Neural progenitor cell (in vitro differentiated cells): ENCODE data around the gene USP10. TPM values are rescaled to one million over a fixed set of nuclear protein-coding genes. Genes with fewer than 3 reads are reported as not detected.
A peak's percentile ranks its signal among the peaks of the same experiment; 100 is the strongest.

Source experiments
- DNase-seq: peaks from one replicate; pipeline ENCODE4 v3.0.0-alpha.2; 2016; ENCODE audit warnings: low spot score
- H2AFZ ChIP-seq: fragments of 200-600 bp; sonication (generic); replicated peaks from 2 replicates; pipeline ENCODE4 v1.6.1; 2016; ENCODE audit warnings: antibody characterized with exemption
- H3F3A ChIP-seq: fragments of 200-600 bp; sonication (generic); 2 replicates; pipeline ENCODE4 v1.6.1; 2016; ENCODE audit warnings: antibody characterized with exemption, low read depth
- H3K27ac ChIP-seq: fragments of 200-600 bp; sonication (generic); 2 replicates; pipeline ENCODE4 v1.5.1; 2016; ENCODE audit warnings: mild to moderate bottlenecking
- H3K27me3 ChIP-seq: fragments of 200-600 bp; sonication (generic); 2 replicates; pipeline ENCODE4 v1.6.1; 2016; ENCODE audit warnings: mild to moderate bottlenecking, moderate library complexity
- H3K36me3 ChIP-seq: fragments of 200-600 bp; sonication (generic); 2 replicates; pipeline ENCODE4 v1.5.1; 2016
- H3K4me1 ChIP-seq: fragments of 200-600 bp; sonication (generic); 2 replicates; pipeline ENCODE4 v1.6.1; 2016; ENCODE audit warnings: mixed run types
- H3K4me2 ChIP-seq: fragments of 200-600 bp; sonication (generic); 2 replicates; pipeline ENCODE4 v1.6.1; 2016
- H3K4me3 ChIP-seq: fragments of 200-600 bp; sonication (generic); 2 replicates; pipeline ENCODE4 v1.5.1; 2016
- H3K79me2 ChIP-seq: fragments of 200-600 bp; sonication (generic); 2 replicates; pipeline ENCODE4 v1.6.1; 2016; ENCODE audit warnings: low read depth
- H3K9ac ChIP-seq: fragments of 200-600 bp; sonication (generic); 2 replicates; pipeline ENCODE4 v1.6.1; 2016
- H3K9me3 ChIP-seq: fragments of 200-600 bp; sonication (generic); 2 replicates; pipeline ENCODE4 v1.5.1; 2016; ENCODE audit warnings: low read depth
- H4K20me1 ChIP-seq: fragments of 200-600 bp; sonication (generic); 2 replicates; pipeline ENCODE4 v1.6.1; 2016; ENCODE audit warnings: low read depth
- H3K27ac Mint-ChIP-seq: 3 replicates; pipeline ENCODE4 v1.8.0; 2021; ENCODE audit warnings: mixed read lengths
- H3K27me3 Mint-ChIP-seq: 2 replicates; pipeline ENCODE4 v1.8.0; 2022; ENCODE audit warnings: low read depth, mild to moderate bottlenecking, inconsistent platforms, moderate library complexity, mixed read lengths; ENCODE audit not compliant: insufficient read depth
- H3K36me3 Mint-ChIP-seq: 3 replicates; pipeline ENCODE4 v1.8.0; 2021; ENCODE audit warnings: mixed read lengths
- H3K4me1 Mint-ChIP-seq: 3 replicates; pipeline ENCODE4 v1.8.0; 2021; ENCODE audit warnings: mixed read lengths
- H3K4me3 Mint-ChIP-seq: 3 replicates; pipeline ENCODE4 v1.8.0; 2021; ENCODE audit warnings: mild to moderate bottlenecking, moderate library complexity, mixed read lengths
- H3K9me3 Mint-ChIP-seq: 3 replicates; pipeline ENCODE4 v1.8.0; 2020; ENCODE audit warnings: mixed read lengths
- CTCF ChIP-seq: fragments of 200-600 bp; sonication (generic); IDR thresholded peaks from 2 replicates; pipeline ENCODE4 v1.5.1; 2017; ENCODE audit warnings: antibody characterized with exemption, mild to moderate bottlenecking
- EZH2 ChIP-seq: fragments of 200-600 bp; sonication (generic); IDR thresholded peaks from 2 replicates; pipeline ENCODE4 v1.6.1; 2017; ENCODE audit warnings: antibody characterized with exemption, mild to moderate bottlenecking, moderate library complexity
- EZH2phosphoT487 ChIP-seq: fragments of 200-600 bp; sonication (generic); IDR thresholded peaks from 2 replicates; pipeline ENCODE4 v1.6.1; 2017; ENCODE audit warnings: antibody characterized with exemption
- total RNA-seq: library from RNA; depleted of rRNA; stranded (reverse); fragments of >200 nt; gene quantifications from 2 replicates; pipeline ENCODE4 v1.2.3, GENCODE V29; 2015; ENCODE audit warnings: low replicate concordance

The USP10 gene
- total RNA-seq, 1 donor from 2014 or later = 130 TPM

- Histone ChIP-seq H2AFZ (no peak overlapping the region), H4K20me1 (peaks cover 95% of the 10 kb centered on the region), H3F3A (peaks cover 12% of the 10 kb centered on the region), H3K4me1 (no peaks in the 10 kb centered on the region), H3K27me3 (no peaks in the 10 kb centered on the region), H3K9ac (no peak overlapping the region), H3K79me2 (peaks cover 94% of the 10 kb centered on the region), H3K4me3 (no peak overlapping the region), H3K4me2 (no peak overlapping the region), H3K36me3 (no peaks in the 10 kb centered on the region), H3K27ac (no peak overlapping the region), H3K9me3 (no peaks in the 10 kb centered on the region)
- H3K27me3 Mint-ChIP-seq = no peaks in the 10 kb centered on the region
- no peak overlapping the region for H3K4me3 Mint-ChIP-seq
- TF ChIP-seq EZH2phosphoT487 = no peak
- TF ChIP-seq EZH2 = no peak
- no peak for TF ChIP-seq CTCF
- peaks cover 32% of the 10 kb centered on the region for H3K4me1 Mint-ChIP-seq
- peak overlapping the region; percentile 7 for H3K27ac Mint-ChIP-seq
- no peak for DNase-seq
- H3K36me3 Mint-ChIP-seq = peaks cover 5% of the 10 kb centered on the region
- no peaks in the 10 kb centered on the region for H3K9me3 Mint-ChIP-seq
These were observed 53.9 kb downstream of the USP10 start for GRCh38 chr16:84753412-84754326.

- peak overlapping the region; percentile 18 for H3K27ac Mint-ChIP-seq
- no peaks in the 10 kb centered on the region for H3K9me3 Mint-ChIP-seq
- H3K79me2 ChIP-seq = peaks cover 94% of the 10 kb centered on the region
- peaks cover 6% of the 10 kb centered on the region for H3K36me3 Mint-ChIP-seq
- peaks cover 32% of the 10 kb centered on the region for H3K4me1 Mint-ChIP-seq
- peaks cover 12% of the 10 kb centered on the region for H3F3A ChIP-seq
- H3K4me2 ChIP-seq = no peak overlapping the region
- no peaks in the 10 kb centered on the region for H3K9me3 ChIP-seq
- H2AFZ ChIP-seq = no peak overlapping the region
- DNase-seq = peak; percentile 85
- H3K27me3 Mint-ChIP-seq = no peaks in the 10 kb centered on the region
- H3K4me3 Mint-ChIP-seq = no peak overlapping the region
- H3K9ac ChIP-seq = no peak overlapping the region
- no peaks in the 10 kb centered on the region for H3K4me1 ChIP-seq
- H3K4me3 ChIP-seq = no peak overlapping the region
- peaks cover 96% of the 10 kb centered on the region for H4K20me1 ChIP-seq
- no peak overlapping the region for H3K27ac ChIP-seq
- H3K27me3 ChIP-seq = no peaks in the 10 kb centered on the region
- peak; percentile 89 for TF ChIP-seq CTCF
- TF ChIP-seq EZH2 = no peak
- TF ChIP-seq EZH2phosphoT487 = no peak
- no peaks in the 10 kb centered on the region for H3K36me3 ChIP-seq
These were observed 54.6 kb downstream of the USP10 start for GRCh38 chr16:84754353-84754856.

GRCh38 chr16:84754956-84755672 lies 55.3 kb downstream of the USP10 start:
- Histone ChIP-seq H4K20me1 (peaks cover 93% of the 10 kb centered on the region), H3F3A (peaks cover 12% of the 10 kb centered on the region), H3K79me2 (peaks cover 94% of the 10 kb centered on the region), H3K27ac (no peak overlapping the region), H3K4me1 (no peaks in the 10 kb centered on the region), H3K4me3 (no peak overlapping the region), H3K36me3 (no peaks in the 10 kb centered on the region), H3K9me3 (no peaks in the 10 kb centered on the region), H3K9ac (no peak overlapping the region), H3K4me2 (no peak overlapping the region), H2AFZ (no peak overlapping the region), H3K27me3 (no peaks in the 10 kb centered on the region)
- Mint-ChIP-seq H3K27ac (peak overlapping the region; percentile 61), H3K27me3 (no peaks in the 10 kb centered on the region), H3K36me3 (peaks cover 9% of the 10 kb centered on the region), H3K4me1 (peaks cover 32% of the 10 kb centered on the region), H3K4me3 (no peak overlapping the region), H3K9me3 (no peaks in the 10 kb centered on the region)
- DNase-seq = no peak
- TF ChIP-seq EZH2 (no peak), CTCF (no peak), EZH2phosphoT487 (no peak)
